Suppressor macrophage treated with lipopolysaccharide for 4 hours (primary cell): ENCODE data around the gene GSPT1.

Experiments used
- DNase-seq: peaks from one replicate; pipeline ENCODE4 v3.0.0-alpha.2; 2020

GSPT1 gene

DNA sequence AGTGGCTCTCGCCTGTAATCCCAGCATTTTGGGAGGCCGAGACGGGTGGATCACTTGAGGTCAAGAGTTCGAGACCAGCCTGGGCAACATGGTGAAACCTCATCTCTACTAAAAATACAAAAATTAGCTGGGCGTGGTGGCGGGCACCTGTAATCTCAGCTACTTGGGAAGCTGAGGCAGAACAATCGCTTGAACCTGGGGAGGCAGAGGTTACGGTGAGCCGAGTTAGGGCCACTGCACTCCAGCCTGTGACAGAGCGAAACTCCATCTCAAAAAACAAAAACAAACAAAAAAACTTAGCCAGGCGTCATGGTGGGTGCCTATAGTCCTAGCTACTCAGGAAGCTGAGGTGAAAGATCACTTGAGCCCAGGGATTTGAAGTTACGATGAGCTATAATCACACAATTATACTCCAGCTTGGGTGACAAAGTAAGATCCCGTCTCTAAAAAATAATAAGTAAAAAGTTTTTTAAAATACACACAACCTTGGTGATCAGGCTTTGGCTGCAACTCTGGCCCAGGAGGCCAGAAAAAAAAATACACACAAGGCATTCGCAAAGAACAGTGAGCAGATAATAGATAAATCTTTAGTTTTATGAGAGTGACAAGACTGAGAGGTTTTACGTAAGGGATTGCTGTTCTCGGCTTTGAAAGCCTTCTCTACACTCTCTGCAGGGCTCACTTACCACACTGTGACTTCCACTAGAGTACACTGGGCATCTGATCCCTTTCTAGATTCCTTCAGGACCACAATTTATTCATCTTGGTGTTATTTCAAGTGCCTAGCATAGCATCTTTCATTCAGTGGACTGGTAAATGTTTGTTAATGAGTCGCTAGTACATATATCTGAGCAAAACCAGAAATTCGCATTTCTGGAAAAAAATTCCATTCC is 5.9 kb downstream of the GSPT1 start:
- DNase-seq: no peak

DNA sequence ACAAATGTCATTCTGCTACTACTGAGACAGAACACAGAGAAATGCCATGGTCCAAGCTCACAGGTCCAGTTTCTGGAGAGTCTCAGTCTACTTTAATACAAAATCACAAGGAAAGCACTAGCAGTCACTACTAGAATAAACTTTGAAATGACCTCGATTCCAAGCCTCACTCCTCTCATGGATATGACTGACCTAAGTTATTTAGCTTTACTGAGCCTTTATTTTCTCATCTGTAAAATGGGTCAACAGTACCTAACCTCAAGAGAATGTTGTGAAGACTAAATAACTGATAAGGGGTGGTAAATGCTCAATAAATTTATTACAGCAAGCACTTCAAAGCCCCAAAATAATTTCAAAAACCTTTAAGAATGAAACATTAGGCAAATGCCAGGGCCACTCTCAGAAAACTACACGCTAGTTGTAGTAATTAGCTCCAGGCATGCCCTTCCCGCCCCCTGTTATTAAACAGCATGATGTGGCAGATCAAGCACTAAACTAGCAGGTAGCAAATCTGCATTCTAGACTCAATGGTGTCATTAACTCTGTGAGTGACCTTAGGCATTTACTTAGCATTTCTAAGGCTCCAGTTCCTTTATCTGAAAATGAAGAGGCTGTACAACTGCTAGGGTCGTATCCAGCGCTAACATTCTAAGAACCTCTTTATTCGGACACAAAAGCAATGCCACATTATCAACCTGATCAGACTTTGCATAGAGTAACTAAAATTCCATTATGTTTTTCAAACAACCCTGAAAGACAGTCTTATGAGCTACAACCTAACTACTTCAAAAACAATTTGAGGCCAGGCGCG is 8.4 kb downstream of the GSPT1 start:
- DNase-seq: no peak

DNA sequence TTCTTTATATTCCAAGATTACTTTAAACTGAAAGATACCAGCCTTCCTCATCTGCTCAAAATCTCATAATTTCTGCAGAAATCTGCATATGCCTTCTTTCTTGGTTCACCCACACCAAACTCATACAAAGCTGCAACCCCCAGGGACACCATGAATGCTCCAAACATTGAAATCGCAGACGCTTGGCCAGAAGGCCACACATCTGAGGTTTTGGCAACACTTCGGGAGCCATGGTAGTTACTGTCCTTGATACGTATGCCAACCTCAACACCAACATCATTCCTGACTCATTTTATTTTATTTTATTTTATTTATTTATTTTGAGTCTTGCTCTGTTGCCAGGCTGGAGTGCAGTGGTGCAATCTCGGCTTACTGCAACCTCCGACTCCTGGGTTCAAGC is 11.8 kb downstream of the GSPT1 start:
- no peak for DNase-seq

DNA sequence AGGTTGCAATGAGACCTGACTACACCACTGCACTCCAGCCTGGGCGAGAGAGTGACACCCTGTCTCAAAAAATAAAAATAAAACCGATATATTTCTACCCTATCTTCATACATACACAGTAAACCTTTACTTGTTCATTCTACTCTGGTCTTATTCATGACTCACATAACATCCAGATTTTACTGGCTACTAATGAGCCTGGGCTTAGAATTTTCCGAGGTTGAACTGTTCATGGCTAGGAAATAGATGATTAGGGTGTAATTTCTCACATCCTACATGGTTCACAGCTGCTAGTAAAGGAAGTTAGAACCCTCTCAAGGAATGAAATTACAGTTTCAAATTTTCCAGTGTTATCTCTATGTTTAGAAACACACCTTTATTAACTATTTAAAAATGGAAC is 14.7 kb downstream of the GSPT1 start:
- DNase-seq: no peak

DNA sequence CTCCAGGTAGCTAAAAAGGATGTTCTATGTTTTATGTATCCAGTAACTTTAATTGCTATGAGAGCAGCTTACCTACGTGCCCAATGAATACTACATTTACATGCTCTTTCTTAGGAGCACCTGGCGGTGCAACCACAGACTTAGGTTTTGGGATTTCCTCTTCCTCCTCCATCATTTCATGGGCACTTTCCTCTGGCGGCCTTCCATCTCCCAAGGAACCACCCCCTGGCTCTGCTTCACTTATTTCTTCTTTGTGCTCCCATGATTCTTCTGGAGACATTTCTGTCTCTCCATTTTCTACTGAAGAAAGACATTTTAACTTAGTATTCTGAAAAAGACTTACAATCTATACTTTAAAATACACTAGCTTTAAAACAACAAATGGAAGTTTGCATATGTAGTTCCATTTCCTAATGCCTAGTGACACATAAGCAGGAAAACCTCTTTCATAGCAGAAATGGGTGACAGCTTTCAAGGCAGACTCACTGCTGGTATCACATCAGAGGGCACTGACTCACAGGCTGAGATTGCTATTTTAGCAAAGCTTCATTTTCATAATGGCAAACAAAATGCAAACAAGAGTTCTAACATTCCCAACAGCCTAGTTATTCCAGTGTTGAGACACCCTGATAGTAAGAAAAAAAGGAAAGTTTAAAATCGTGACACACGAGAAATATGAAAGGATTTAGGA is 19.1 kb downstream of the GSPT1 start:
- DNase-seq: peak; percentile 77

DNA sequence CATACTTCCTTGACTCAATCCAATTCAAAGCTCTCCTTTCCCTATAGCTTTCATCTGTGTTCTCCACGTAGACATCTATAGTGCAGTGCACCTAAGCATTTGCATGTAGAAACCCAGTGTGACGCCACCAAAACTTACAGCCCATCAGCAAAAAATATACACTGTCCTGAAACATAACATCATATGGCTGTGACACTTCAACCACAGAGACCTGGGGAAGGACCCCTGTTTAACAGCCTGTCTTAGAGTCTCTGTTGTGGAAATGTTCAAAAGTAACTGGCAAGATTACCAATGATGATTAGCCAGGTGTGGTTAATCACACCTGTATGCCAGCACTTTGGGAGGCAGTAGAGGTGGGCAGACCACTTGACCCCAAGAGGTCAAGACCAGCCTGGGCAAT is 22.2 kb downstream of the GSPT1 start:
- DNase-seq: no peak

DNA sequence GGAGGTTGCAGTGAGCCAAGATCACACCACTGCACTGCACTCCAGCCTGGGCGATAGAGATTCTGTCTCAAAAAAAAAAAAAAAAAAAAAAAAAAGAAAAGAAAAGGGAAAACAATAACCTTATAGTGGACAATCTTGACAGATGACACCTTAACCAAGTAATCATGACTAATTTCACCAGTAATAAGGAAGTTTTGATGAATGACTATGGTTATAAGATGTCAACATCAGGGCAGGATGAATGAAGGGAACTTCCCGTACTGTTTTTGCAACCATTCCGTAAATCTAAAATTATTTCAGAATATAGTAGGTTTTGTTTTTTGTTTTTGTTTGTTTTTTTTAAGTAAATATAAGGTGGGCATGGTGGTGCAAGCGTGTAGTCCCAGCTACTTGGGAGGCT is 23.0 kb downstream of the GSPT1 start:
- DNase-seq: peak; percentile 50

DNA sequence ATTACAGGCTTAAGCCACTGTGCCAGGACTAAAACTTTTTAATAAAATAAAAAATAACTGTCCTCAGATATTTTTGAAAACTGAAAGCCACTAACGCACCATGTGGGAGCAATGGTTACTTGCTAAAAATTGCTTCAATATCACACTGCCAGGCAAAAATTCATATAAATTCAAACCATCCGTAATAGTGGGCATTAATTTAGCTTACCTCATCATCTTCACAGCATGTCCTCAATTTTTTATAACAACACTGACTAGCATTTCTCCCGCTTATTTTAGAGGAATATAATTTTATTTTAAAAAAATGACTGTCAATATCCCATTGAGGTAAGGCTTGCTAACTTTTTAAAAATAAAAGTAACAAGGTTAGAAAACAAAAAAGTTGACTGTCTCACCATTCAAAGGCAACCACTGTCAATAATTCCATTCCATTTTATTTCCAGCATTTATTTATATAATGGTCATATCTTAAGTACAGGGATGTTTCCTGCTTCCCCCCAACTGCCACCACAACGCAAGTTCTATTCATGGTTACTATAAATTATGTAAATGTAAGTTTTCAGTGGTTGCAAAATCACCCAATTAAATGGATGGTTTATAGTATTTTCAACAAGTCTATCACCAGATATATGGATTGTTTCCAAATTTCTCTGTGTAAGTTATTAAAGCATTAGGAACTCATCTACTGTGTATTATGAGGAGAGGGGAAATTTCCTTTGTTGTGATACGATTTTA is 25.4 kb downstream of the GSPT1 start:
- DNase-seq: no peak

DNA sequence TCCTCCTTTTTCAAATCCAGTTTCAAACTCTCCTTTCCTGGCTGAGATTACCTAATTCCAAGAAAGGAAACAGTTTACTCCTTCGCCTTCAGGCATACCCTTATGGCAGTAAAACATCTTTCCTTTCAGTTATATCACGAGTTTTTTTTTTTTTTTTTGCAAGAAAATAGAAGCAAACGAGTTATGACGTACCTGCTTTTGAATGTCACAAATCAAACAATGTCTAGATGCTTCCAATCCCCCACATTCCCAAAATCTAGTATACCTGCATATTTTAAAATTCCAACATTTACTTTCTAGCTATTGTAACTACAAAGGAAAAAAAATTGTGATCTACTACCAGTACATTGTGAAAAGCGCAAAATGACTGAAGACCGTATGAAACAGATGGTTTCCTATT is 28.9 kb downstream of the GSPT1 start:
- DNase-seq: no peak

DNA sequence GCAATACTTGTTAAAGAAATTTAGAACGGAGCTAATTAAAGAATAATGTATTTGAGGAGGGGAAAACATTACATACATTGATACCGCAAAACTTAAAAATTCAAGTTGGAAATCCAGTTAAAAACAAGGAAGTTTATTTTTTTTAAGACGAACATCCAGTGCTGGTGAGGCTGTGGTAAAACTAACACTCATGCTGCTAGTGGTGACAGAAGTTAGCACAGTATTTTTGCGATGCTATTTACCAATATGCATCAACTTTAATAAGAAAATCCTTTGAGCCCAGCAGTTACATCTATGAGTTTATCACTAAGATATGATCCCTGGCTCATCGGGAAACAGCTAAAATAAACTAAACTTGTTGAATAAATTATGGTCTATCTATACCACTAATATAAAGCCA is 31.7 kb downstream of the GSPT1 start:
- no peak for DNase-seq

DNA sequence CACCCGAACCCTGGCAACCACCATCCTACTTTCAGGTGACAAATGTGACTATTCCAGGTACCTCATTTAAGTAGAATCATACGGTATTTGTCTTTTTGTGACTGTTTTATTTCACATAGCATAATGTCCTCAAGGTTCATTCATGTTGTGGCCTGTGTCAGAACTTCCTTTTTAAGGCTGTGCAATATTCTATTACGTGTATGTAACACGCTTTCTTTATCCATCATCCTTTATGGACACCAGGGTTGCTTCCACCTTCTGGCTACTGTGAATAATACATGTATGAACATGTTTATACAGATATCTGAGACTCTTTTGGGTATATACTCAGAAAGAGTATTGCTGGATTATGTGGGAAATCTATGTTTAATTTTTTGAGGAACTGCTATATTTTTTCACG is 35.7 kb downstream of the GSPT1 start:
- DNase-seq: peak; percentile 16

DNA sequence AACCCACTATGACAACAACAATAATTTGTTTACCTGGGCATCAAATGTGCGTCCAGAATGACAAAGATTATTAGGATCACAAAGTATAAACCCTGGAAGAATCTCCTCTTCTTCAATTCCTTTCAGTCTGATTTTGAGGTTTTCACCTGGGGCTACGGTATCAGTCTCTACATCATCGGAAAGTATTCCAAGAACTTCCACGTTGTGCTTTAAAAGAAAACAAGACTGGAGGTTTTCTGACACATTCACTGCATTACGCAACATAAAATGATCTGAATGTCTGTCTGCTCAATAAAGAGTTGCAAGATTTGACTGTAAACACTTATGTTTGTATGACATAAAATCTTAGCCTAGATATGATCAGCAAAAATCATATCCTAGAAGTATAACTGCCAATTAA is 38.4 kb downstream of the GSPT1 start:
- DNase-seq: no peak

DNA sequence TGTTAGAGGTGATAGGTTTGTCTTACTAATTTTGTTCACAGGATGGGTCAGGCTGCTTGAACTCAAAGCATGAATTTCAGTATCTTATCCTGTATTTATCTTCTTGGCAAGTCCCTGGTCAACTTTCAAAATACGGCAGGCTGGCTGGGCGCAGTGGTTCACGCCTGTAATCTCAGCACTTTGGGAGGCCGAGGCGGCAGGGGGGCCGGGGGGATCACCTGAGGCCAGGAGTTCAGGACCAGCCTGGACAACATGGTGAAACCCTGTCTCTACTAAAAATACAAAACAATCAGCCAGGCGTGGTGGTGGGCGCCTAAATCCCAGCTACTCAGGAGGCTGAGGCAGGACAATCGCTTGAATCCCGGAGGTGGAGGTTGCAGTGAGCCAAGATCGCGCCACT is 39.5 kb downstream of the GSPT1 start:
- no peak for DNase-seq

DNA sequence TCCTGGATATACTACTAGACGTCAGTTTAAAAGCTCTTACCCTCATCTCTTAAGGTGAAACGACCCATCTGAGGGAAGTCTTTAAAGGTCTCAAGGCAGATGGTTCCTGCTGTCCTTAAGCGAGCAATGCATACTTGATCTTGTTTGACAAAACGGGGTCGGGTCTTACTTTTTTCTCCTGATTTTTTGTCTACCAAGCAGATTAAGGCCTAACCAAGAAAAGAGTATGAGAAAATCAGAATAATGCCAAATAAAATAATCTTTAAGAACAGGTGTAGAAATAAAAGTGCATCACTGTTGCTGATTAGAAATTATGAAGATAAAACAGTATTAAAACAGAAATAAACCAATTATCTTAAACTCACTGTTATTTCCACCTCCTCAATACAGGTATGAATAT is 40.0 kb downstream of the GSPT1 start:
- no peak for DNase-seq

DNA sequence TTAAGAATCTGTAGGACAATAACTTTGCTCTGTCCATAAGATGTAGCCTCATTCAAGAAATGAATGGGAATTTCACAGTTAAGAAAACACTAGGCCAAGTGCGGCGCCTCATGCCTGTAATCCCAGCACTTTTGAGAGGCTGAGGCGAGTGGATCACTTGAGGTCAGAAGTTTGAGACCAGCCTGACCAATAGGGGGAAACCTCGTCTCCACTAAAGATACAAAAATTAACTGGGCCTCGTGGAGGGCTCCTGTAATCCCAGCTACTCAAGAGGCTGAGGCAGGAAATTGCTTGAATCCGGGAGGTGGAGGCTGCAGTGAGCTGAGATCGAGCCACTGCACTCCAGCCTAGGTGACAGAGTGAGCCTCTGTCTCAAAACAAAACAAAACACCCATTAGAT is 44.6 kb downstream of the GSPT1 start:
- DNase-seq: peak; percentile 3

DNA sequence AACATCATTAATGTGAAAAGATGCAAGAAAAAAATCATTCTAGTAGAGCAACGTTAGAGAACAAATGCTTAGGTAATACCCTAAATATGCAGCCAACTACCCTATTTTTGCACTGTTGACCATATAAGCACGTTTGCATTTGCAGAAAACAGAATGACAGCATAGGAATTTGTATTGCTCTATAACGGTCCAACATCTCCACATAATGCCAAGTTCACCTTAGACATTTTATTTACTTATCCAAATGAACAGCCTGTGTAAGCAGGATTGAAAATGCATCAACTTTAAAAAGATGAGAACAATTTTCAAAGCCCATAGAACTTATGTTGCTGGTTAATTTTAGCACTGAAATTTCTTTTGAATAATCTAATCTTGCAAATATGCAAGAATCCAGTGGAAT is 45.4 kb downstream of the GSPT1 start:
- DNase-seq: no peak

DNA sequence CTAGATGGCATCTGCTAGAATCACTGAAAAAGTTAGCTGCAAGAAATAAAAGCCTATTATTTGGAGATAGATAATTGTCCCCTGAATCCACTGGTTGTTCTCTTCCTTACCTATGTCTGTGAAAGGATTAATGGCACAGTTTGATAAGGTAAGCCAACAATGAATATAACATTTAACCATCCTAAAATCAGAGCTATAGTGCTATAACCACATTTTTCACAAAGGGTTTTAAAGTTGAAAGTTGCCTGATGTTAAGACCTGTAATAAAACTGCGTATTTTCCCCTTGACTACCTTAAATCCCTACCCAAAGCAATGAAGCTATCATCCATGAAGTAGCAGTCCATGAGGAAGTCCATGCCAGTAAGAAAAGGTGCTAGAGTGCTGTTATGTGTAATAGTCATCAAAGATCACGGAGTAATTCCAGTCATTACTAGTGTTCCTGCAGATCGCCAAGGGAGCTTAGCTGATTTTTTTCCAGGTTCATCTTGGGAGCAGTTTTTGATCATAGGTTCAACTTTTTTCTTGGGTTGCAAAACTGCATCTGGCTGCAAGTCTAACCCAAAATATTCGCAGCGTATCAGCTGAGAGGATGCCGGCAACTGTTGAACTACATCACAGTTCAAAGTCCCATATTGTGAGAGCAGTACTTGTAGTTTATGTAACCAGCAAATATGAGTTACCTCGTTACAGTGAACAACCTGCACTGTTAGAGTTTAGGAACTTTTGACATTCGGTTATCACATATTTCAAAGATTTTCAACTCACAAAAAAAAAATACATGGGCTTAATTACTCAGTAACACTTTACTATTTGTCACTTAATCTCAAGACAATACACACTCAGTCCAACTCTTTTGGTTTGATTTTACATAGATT is 46.2 kb downstream of the GSPT1 start:
- DNase-seq: no peak

DNA sequence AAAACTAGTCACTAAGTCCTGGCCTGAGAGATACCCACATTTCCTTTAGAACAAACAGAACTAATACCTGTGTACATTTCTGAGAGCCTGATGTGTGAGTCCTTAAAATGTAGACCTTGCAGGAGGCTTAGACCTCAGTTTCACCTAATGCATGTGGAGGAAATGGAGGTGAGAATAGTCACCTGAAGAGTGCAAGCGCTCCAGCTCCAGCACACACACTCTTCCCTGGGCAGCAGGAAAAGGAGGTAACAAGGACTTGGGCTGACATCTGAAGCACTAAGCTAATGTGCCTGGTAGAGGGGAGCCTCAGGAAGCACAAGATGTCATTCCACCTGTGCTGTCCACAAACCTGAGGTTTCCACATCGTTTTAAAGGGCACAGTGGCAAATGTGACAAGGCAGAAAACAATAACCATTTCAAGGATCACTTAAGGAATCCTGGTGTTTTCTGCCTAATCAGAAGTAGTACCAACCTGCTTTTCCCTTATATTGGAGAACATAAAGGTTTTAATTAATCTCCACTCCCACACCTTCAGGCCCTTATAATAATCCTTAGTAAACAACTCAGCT is 47.3 kb downstream of the GSPT1 start:
- DNase-seq: no peak

DNA sequence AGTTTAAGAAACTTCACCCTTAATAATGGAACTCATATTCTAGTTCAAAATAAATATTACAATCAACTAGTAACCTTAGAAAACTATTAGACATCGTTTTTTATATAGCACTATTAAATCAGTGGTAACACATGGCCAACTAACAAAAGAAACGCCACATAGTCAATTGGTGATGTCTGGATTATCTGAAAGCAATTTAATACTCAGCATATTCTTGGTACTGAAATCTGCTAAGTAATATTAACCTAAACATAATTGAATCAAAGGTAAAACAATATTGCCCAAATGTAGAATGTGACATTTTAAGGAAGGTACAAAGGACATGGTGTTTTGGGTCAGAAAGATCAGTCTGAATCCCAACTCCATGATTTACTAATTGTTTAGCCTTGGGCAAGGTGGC is 53.3 kb downstream of the GSPT1 start:
- no peak for DNase-seq

DNA sequence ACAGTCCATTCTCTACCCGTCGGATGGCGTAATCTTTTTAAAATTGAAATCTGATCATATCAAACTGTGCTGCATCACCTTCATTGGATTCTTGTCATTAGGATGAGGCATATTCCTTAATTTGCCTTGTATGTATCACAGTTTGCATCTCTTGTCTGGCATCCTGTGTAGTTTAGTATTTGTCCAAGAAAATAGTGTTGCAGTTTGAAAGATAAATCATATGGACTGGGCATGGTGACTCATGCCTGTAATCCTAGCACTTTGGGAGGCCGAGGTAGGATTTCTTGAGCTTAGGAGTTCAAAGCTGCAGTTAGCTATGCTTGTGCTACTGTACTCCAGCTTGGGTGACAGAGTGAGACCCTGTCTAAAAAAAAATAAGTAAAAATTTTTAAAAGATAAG is 58.6 kb downstream of the GSPT1 start:
- no peak for DNase-seq

DNA sequence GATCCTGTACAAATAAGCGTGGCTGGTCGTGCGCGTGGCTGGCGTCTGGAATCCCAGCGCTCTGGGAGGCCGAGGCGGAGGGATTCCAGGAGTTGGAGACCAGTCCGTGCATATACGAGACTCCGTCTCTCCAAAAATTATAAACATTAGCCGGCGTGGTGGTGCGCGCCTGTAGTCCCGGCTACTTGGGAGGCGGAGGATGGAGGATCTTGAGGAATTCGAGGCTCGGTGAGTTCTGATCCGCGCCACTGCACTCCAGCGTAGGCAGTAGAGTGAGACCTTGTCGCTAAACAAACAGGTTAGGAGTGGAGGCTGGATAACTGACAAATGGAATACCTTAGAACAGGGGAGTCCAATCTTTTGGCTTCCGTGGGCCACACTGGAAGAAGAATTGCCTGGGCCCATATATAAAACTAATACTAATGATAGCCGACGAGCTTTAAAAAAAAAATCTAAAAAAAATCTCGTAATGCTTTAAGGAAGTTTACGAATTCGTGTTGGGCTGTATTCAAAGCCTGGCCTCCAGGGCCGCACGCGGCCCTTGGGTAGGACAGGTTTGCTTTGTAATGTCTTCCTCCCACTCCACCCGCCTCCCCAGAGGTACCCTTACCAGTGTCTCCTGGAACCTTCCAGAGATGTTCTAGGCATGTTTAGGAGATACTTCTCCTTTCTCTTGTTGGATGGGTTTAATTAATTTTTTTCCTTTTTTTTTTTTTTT is 63.5 kb downstream of the GSPT1 start:
- DNase-seq: no peak
